Measurements from ENCODE around the gene TP53I13.

DNA sequence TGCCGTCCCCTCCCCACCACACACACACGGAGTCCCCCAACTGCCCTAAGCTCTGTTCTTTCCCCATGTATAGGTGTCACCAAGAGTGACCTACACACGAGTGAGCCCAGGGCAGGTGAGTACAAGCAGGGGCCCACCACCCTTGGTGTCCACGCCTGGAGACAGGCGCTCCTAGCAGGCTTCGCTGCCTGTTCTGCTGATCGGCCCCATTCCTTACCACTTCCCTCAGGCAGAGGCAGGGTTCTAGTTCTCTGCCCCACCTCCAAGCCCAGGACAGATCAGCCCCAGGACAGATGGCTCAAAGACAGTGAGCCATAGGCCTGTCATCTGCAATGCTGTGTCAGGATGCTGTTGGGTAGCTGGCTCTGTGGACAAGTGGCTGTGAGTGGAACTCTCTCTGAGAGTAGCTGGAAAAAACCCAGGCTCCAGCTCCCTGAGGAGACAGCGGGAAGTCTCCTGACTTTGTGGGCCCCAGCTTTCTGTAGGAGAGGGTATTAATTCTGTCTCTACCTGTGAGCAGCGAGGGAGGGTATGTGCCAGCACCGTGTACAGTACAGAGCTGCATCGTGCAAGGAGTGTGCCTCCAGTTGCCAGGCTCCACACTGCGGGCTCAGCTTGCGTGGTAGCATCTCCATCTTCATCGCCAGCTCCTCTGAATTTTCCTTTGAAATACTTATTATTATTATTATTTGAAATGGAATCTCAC lies 897 bp downstream of the TP53I13 start:
- TF ChIP-seq, protein P1, sequence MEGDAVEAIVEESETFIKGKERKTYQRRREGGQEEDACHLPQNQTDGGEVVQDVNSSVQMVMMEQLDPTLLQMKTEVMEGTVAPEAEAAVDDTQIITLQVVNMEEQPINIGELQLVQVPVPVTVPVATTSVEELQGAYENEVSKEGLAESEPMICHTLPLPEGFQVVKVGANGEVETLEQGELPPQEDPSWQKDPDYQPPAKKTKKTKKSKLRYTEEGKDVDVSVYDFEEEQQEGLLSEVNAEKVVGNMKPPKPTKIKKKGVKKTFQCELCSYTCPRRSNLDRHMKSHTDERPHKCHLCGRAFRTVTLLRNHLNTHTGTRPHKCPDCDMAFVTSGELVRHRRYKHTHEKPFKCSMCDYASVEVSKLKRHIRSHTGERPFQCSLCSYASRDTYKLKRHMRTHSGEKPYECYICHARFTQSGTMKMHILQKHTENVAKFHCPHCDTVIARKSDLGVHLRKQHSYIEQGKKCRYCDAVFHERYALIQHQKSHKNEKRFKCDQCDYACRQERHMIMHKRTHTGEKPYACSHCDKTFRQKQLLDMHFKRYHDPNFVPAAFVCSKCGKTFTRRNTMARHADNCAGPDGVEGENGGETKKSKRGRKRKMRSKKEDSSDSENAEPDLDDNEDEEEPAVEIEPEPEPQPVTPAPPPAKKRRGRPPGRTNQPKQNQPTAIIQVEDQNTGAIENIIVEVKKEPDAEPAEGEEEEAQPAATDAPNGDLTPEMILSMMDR (IDR thresholded peaks at IDR 0.05), result no peak
- TF ChIP-seq MYC (IDR thresholded peaks at IDR 0.05; ENCODE audit: borderline replicate concordance, low read length), result no peak
- TF ChIP-seq POLR2A (IDR thresholded peaks at IDR 0.05; ENCODE audit: low read length), result no peak
- TF ChIP-seq, protein P2, sequence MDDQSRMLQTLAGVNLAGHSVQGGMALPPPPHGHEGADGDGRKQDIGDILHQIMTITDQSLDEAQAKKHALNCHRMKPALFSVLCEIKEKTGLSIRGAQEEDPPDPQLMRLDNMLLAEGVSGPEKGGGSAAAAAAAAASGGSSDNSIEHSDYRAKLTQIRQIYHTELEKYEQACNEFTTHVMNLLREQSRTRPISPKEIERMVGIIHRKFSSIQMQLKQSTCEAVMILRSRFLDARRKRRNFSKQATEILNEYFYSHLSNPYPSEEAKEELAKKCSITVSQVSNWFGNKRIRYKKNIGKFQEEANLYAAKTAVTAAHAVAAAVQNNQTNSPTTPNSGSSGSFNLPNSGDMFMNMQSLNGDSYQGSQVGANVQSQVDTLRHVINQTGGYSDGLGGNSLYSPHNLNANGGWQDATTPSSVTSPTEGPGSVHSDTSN (IDR thresholded peaks at IDR 0.05), result no peak
- no peak for TF ChIP-seq CEBPB (IDR thresholded peaks at IDR 0.05)
- TF ChIP-seq ESRRA (IDR thresholded peaks at IDR 0.05; ENCODE audit: borderline replicate concordance, low read length), result no peak
- TF ChIP-seq NR3C1 (IDR thresholded peaks at IDR 0.05), result no peak
- no peak for TF ChIP-seq CBX2 (IDR thresholded peaks at IDR 0.05; ENCODE audit: borderline replicate concordance, low read depth)
- no peak for TF ChIP-seq PHF8 (IDR thresholded peaks at IDR 0.05; ENCODE audit: borderline replicate concordance, low read depth)
- TF ChIP-seq, protein P3, sequence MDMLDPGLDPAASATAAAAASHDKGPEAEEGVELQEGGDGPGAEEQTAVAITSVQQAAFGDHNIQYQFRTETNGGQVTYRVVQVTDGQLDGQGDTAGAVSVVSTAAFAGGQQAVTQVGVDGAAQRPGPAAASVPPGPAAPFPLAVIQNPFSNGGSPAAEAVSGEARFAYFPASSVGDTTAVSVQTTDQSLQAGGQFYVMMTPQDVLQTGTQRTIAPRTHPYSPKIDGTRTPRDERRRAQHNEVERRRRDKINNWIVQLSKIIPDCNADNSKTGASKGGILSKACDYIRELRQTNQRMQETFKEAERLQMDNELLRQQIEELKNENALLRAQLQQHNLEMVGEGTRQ (IDR thresholded peaks at IDR 0.05), result no peak

Measured in A549 (cell line).